MM.1S (cell line): ENCODE data around the gene STK32C.

ENCODE experiments used
- DNase-seq: peaks from one replicate; pipeline ENCODE4 v3.0.0-alpha.2; 2015
- H2AFZ ChIP-seq: fragments of 300-600 bp; sonication (generic); 2 replicates; pipeline ENCODE4 v1.6.0; 2016; ENCODE audit warnings: antibody characterized with exemption, low read length
- H3F3A ChIP-seq: fragments of 300-600 bp; sonication (generic); 2 replicates; pipeline ENCODE4 v1.6.1; 2016; ENCODE audit warnings: mild to moderate bottlenecking, antibody characterized with exemption, low read length, moderate library complexity, mixed read lengths; ENCODE audit not compliant: insufficient read depth
- H3K27ac ChIP-seq: fragments of 300-600 bp; sonication (generic); 2 replicates; pipeline ENCODE4 v1.5.1; 2016; ENCODE audit warnings: mild to moderate bottlenecking, low read length
- H3K27me3 ChIP-seq: fragments of 300-600 bp; sonication (generic); replicated peaks from 2 replicates; pipeline ENCODE4 v1.6.0; 2016; ENCODE audit warnings: low read length; ENCODE audit not compliant: insufficient read depth
- H3K36me3 ChIP-seq: fragments of 300-600 bp; sonication (generic); replicated peaks from 2 replicates; pipeline ENCODE4 v1.6.1; 2016; ENCODE audit warnings: mild to moderate bottlenecking, low read length, mixed read lengths; ENCODE audit not compliant: insufficient read depth
- H3K4me1 ChIP-seq: fragments of 300-600 bp; sonication (generic); 2 replicates; pipeline ENCODE4 v1.6.1; 2016; ENCODE audit warnings: low read length, mixed read lengths
- H3K4me2 ChIP-seq: fragments of 300-600 bp; sonication (generic); 2 replicates; pipeline ENCODE4 v1.6.0; 2016; ENCODE audit warnings: low read depth, low read length
- H3K4me3 ChIP-seq: fragments of 300-600 bp; sonication (generic); 2 replicates; pipeline ENCODE4 v1.5.1; 2016; ENCODE audit warnings: low read length, mixed read lengths
- H3K79me2 ChIP-seq: fragments of 300-600 bp; sonication (generic); 2 replicates; pipeline ENCODE4 v1.6.1; 2016; ENCODE audit warnings: mixed run types, low read length, mixed read lengths
- H3K9ac ChIP-seq: fragments of 300-600 bp; sonication (generic); 2 replicates; pipeline ENCODE4 v1.6.1; 2016; ENCODE audit warnings: low read length, mixed read lengths
- H3K9me2 ChIP-seq: fragments of 300-600 bp; sonication (generic); replicated peaks from 2 replicates; pipeline ENCODE4 v1.6.1; 2016; ENCODE audit warnings: mild to moderate bottlenecking, low read length, mixed read lengths; ENCODE audit not compliant: insufficient read depth
- H3K9me3 ChIP-seq: fragments of 300-600 bp; sonication (generic); replicated peaks from 2 replicates; pipeline ENCODE4 v1.6.1; 2016; ENCODE audit warnings: mild to moderate bottlenecking, low read length, mixed read lengths; ENCODE audit not compliant: insufficient read depth
- H4K20me1 ChIP-seq: fragments of 300-600 bp; sonication (generic); 2 replicates; pipeline ENCODE4 v1.6.1; 2016; ENCODE audit warnings: mild to moderate bottlenecking, low read length, moderate library complexity, mixed read lengths; ENCODE audit not compliant: insufficient read depth
- CTCF ChIP-seq: fragments of 300-600 bp; sonication (generic); IDR thresholded peaks from 2 replicates; pipeline ENCODE4 v1.5.1; 2016; ENCODE audit warnings: antibody characterized with exemption, low read length, mixed read lengths
- EZH2 ChIP-seq: fragments of 300-600 bp; sonication (generic); optimal IDR thresholded peaks from 2 replicates; pipeline ENCODE3; 2017; ENCODE audit warnings: low read depth, mild to moderate bottlenecking, antibody characterized with exemption, low read length, mixed read lengths
- EZH2phosphoT487 ChIP-seq: fragments of 300-600 bp; sonication (generic); IDR thresholded peaks from 2 replicates; pipeline ENCODE4 v1.6.1; 2018; ENCODE audit warnings: antibody characterized with exemption, low read length

The STK32C gene

GRCh38 chr10:132231656-132232022 lies 76.1 kb downstream of the STK32C start:
- DNase-seq: no peak
- Histone ChIP-seq H3K4me1 (no peaks in the 10 kb centered on the region), H3K9me3 (no peaks in the 10 kb centered on the region), H4K20me1 (no peaks in the 10 kb centered on the region), H3K4me3 (no peak overlapping the region), H3K9me2 (no peaks in the 10 kb centered on the region), H3K27ac (no peak overlapping the region), H3K27me3 (no peaks in the 10 kb centered on the region), H2AFZ (no peak overlapping the region), H3K79me2 (no peaks in the 10 kb centered on the region), H3K9ac (no peak overlapping the region), H3K4me2 (no peak overlapping the region), H3F3A (no peaks in the 10 kb centered on the region), H3K36me3 (no peaks in the 10 kb centered on the region)
- TF ChIP-seq CTCF (no peak), EZH2 (no peak), EZH2phosphoT487 (no peak)

GRCh38 chr10:132230557-132231210 lies 77.1 kb downstream of the STK32C start:
- H3K9me2 ChIP-seq: no peaks in the 10 kb centered on the region
- H3K79me2 ChIP-seq: no peaks in the 10 kb centered on the region
- H3F3A ChIP-seq: no peaks in the 10 kb centered on the region
- DNase-seq: no peak
- H3K9me3 ChIP-seq: no peaks in the 10 kb centered on the region
- H3K27ac ChIP-seq: no peak overlapping the region
- TF ChIP-seq EZH2: no peak
- no peak for TF ChIP-seq EZH2phosphoT487
- TF ChIP-seq CTCF: no peak
- no peaks in the 10 kb centered on the region for H3K4me1 ChIP-seq
- H3K4me2 ChIP-seq: no peak overlapping the region
- H3K4me3 ChIP-seq: no peak overlapping the region
- no peaks in the 10 kb centered on the region for H3K36me3 ChIP-seq
- H2AFZ ChIP-seq: no peak overlapping the region
- no peak overlapping the region for H3K9ac ChIP-seq
- no peaks in the 10 kb centered on the region for H3K27me3 ChIP-seq
- H4K20me1 ChIP-seq: no peaks in the 10 kb centered on the region

- H3K27me3 ChIP-seq: no peaks in the 10 kb centered on the region
- H3K9me2 ChIP-seq: no peaks in the 10 kb centered on the region
- no peaks in the 10 kb centered on the region for H3F3A ChIP-seq
- H3K4me1 ChIP-seq: no peaks in the 10 kb centered on the region
- no peak overlapping the region for H2AFZ ChIP-seq
- DNase-seq: no peak
- H3K27ac ChIP-seq: no peak overlapping the region
- no peaks in the 10 kb centered on the region for H4K20me1 ChIP-seq
- TF ChIP-seq CTCF (no peak), EZH2phosphoT487 (no peak), EZH2 (no peak)
- H3K4me2 ChIP-seq: no peak overlapping the region
- no peak overlapping the region for H3K9ac ChIP-seq
- no peaks in the 10 kb centered on the region for H3K9me3 ChIP-seq
- no peaks in the 10 kb centered on the region for H3K79me2 ChIP-seq
- no peaks in the 10 kb centered on the region for H3K36me3 ChIP-seq
- H3K4me3 ChIP-seq: no peak overlapping the region
These were observed 77.8 kb downstream of the STK32C start for GRCh38 chr10:132229834-132230556.
